HG02588 (cell line): ENCODE data around the gene OBSL1.
A peak's percentile ranks its signal among the peaks of the same experiment; 100 is the strongest.

Experiments
- ATAC-seq: cut with Tn5 transposase; IDR thresholded peaks from one replicate; pipeline ENCODE4 v1.9.1; 2021; ENCODE audit warnings: mild to moderate bottlenecking, moderate library complexity; ENCODE audit not compliant: unreplicated experiment

The OBSL1 gene

GRCh38 chr2:219516888-219517287 lies 54.5 kb downstream of the OBSL1 start:
- ATAC-seq, result no peak

GRCh38 chr2:219515874-219516629 lies 55.3 kb downstream of the OBSL1 start:
- no peak for ATAC-seq

- no peak for ATAC-seq
These were observed 56.5 kb downstream of the OBSL1 start for GRCh38 chr2:219514836-219515235.

GRCh38 chr2:219514196-219514761 lies 57.1 kb downstream of the OBSL1 start, which contains the start of gene ASIC4:
Gene ASIC4 (plus strand): TSS chr2:219514482. CDS start chr2:219514725, 243 bp downstream.
- ATAC-seq, result no peak

- ATAC-seq, result no peak
These were observed 57.6 kb downstream of the OBSL1 start for GRCh38 chr2:219513787-219514186.

GRCh38 chr2:219512524-219513216 lies 58.7 kb downstream of the OBSL1 start:
- no peak for ATAC-seq

- ATAC-seq, result no peak
These were observed 59.6 kb downstream of the OBSL1 start for GRCh38 chr2:219511547-219512325.

- no peak for ATAC-seq
These were observed 60.7 kb downstream of the OBSL1 start for GRCh38 chr2:219510512-219511135.

- ATAC-seq, result peak; percentile 54
These were observed 61.4 kb downstream of the OBSL1 start for GRCh38 chr2:219509780-219510511.

- peak; percentile 11 for ATAC-seq
These were observed 62.2 kb downstream of the OBSL1 start for GRCh38 chr2:219508971-219509779.

- ATAC-seq, result no peak
These were observed 63.0 kb downstream of the OBSL1 start for GRCh38 chr2:219508444-219508734.

- ATAC-seq, result no peak
These were observed 63.5 kb downstream of the OBSL1 start for GRCh38 chr2:219507581-219508443.

GRCh38 chr2:219506802-219507526 lies 64.4 kb downstream of the OBSL1 start:
- ATAC-seq, result no peak

- ATAC-seq, result no peak
These were observed 65.1 kb downstream of the OBSL1 start for GRCh38 chr2:219506153-219506801.

GRCh38 chr2:219505585-219505984 lies 65.8 kb downstream of the OBSL1 start:
- ATAC-seq, result no peak

GRCh38 chr2:219502618-219503017 lies 68.7 kb downstream of the OBSL1 start:
- ATAC-seq, result no peak

- no peak for ATAC-seq
These were observed 69.5 kb downstream of the OBSL1 start for GRCh38 chr2:219501849-219502248.
